PC-3 (cell line): ENCODE data around the gene GLT8D1. TPM values are rescaled to one million over a fixed set of nuclear protein-coding genes. Genes with fewer than 3 reads are reported as not detected.

Source experiments
- ATAC-seq: fragments of 200-7000 bp; cut with Tn5 transposase; 2 replicates; pipeline ENCODE4 v1.9.1; 2020; ENCODE audit warnings: mild to moderate bottlenecking, moderate library complexity
- BruUV-seq: library from RNA; stranded (reverse); fragments of 400-500 nt; replicated peaks from 2 replicates; lab custom pipeline; 2021; lab: Mats Ljungman, UMichigan
- CTCF ChIA-PET: fragments of 300-600 bp; sonication (Branson Sonifier 250); formaldehyde crosslinking; loops from one replicate; lab custom pipeline; 2022; ENCODE audit warnings: antibody characterized with exemption; lab: Charles Lee
- POLR2A ChIA-PET: fragments of 300-600 bp; sonication (Branson Sonifier 250); formaldehyde crosslinking; loops from one replicate; lab custom pipeline; 2022; ENCODE audit warnings: antibody characterized with exemption; ENCODE audit not compliant: unreplicated experiment; lab: Charles Lee
- DNase-seq: peaks from one replicate; pipeline ENCODE4 v3.0.0-alpha.2; 2015
- H2AFZ ChIP-seq: fragments of 300-600 bp; sonication (generic); 2 replicates; pipeline ENCODE4 v1.6.0; 2016; ENCODE audit warnings: antibody characterized with exemption, low read length
- H3F3A ChIP-seq: fragments of 300-600 bp; sonication (generic); one replicate; pipeline ENCODE4 v1.6.0; 2017; ENCODE audit warnings: antibody characterized with exemption, low read length, control low read depth, mild to moderate bottlenecking; ENCODE audit not compliant: unreplicated experiment
- H3K27ac ChIP-seq: fragments of 300-600 bp; sonication (generic); 2 replicates; pipeline ENCODE4 v1.5.1; 2016; ENCODE audit warnings: mild to moderate bottlenecking, low read length
- H3K27me3 ChIP-seq: fragments of 300-600 bp; sonication (generic); 2 replicates; pipeline ENCODE4 v1.6.1; 2016; ENCODE audit warnings: low read length, mixed read lengths
- H3K36me3 ChIP-seq: fragments of 300-600 bp; sonication (generic); 2 replicates; pipeline ENCODE4 v1.6.1; 2016; ENCODE audit warnings: low read depth, mixed run types, low read length, mixed read lengths
- H3K4me1 ChIP-seq: fragments of 300-600 bp; sonication (generic); 2 replicates; pipeline ENCODE4 v1.5.1; 2016; ENCODE audit warnings: low read length; ENCODE audit not compliant: insufficient read depth
- H3K4me2 ChIP-seq: fragments of 300-600 bp; sonication (generic); 2 replicates; pipeline ENCODE4 v1.6.0; 2016; ENCODE audit warnings: low read length
- H3K4me3 ChIP-seq: fragments of 300-600 bp; sonication (generic); 2 replicates; pipeline ENCODE4 v1.5.1; 2016; ENCODE audit warnings: mild to moderate bottlenecking, low read length, mixed read lengths
- H3K79me2 ChIP-seq: fragments of 300-600 bp; sonication (generic); 2 replicates; pipeline ENCODE4 v1.6.1; 2017; ENCODE audit warnings: low read length, mixed read lengths
- H3K9ac ChIP-seq: fragments of 300-600 bp; sonication (generic); 2 replicates; pipeline ENCODE4 v1.6.0; 2016; ENCODE audit warnings: mild to moderate bottlenecking, low read length
- H3K9me2 ChIP-seq: fragments of 300-600 bp; sonication (generic); replicated peaks from 2 replicates; pipeline ENCODE4 v1.6.1; 2016; ENCODE audit warnings: mixed run types, low read length, mixed read lengths
- H3K9me3 ChIP-seq: fragments of 300-600 bp; sonication (generic); 2 replicates; pipeline ENCODE4 v1.6.1; 2016; ENCODE audit warnings: low read length, mixed read lengths
- H4K20me1 ChIP-seq: fragments of 300-600 bp; sonication (generic); 2 replicates; pipeline ENCODE4 v1.6.1; 2016; ENCODE audit warnings: low read length, mixed read lengths
- CTCF ChIP-seq: fragments of 300-600 bp; sonication (generic); conservative IDR thresholded peaks from 2 replicates; pipeline ENCODE4 v1.5.1; 2017; ENCODE audit warnings: antibody characterized with exemption, low read depth, mild to moderate bottlenecking, low read length
- EZH2 ChIP-seq: fragments of 300-600 bp; sonication (generic); IDR thresholded peaks from one replicate; pipeline ENCODE4 v1.6.1; 2017; ENCODE audit warnings: antibody characterized with exemption, mild to moderate bottlenecking, low read length; ENCODE audit not compliant: unreplicated experiment
- EZH2phosphoT487 ChIP-seq: fragments of 300-600 bp; sonication (generic); IDR thresholded peaks from 2 replicates; pipeline ENCODE4 v1.6.1; 2018; ENCODE audit warnings: mild to moderate bottlenecking, antibody characterized with exemption, low read length, borderline replicate concordance
- intact Hi-C: fragments of 100-400 bp; cut with micrococcal nuclease; formaldehyde crosslinking; loops from 2 replicates; pipeline ENCODE4 v1.9.0; 2023
- total RNA-seq: library from RNA; depleted of rRNA; stranded (reverse); fragments of >200 nt; gene quantifications from 2 replicates; pipeline ENCODE4 v1.2.3, GENCODE V29; 2014

The GLT8D1 gene
- total RNA-seq, 1 experiment from 2014 or later: 70.2 TPM

- ATAC-seq (no peak), DNase-seq (no peak)
- H3K9me3 ChIP-seq: no peaks in the 10 kb centered on the region
- H3K9ac ChIP-seq: no peak overlapping the region
- no peak overlapping the region for H3K4me3 ChIP-seq
- no peaks in the 10 kb centered on the region for H4K20me1 ChIP-seq
- TF ChIP-seq CTCF (no peak), EZH2phosphoT487 (no peak), EZH2 (no peak)
- POLR2A ChIA-PET: no interaction called here
- H3K9me2 ChIP-seq: no peaks in the 10 kb centered on the region
- no peaks in the 10 kb centered on the region for H3K27me3 ChIP-seq
- intact Hi-C loops: no loop called here
- H3K36me3 ChIP-seq: peaks cover 29% of the 10 kb centered on the region; the same call in 1 of the 2 replicates
- no TSS peak for BruUV-seq
- CTCF ChIA-PET: no interaction called here
- H3K27ac ChIP-seq: no peak overlapping the region
- no peaks in the 10 kb centered on the region for H3F3A ChIP-seq
- no peak overlapping the region for H3K4me2 ChIP-seq
- H2AFZ ChIP-seq: no peak overlapping the region
- H3K79me2 ChIP-seq: no peaks in the 10 kb centered on the region
- no peaks in the 10 kb centered on the region for H3K4me1 ChIP-seq
Observed at GRCh38 chr3:52724511-52724910, 18.9 kb upstream of the GLT8D1 start.

GRCh38 chr3:52723935-52724334, 18.3 kb upstream of the GLT8D1 start:
- POLR2A ChIA-PET: no interaction called here
- TF ChIP-seq CTCF (no peak), EZH2 (no peak), EZH2phosphoT487 (no peak)
- H3K79me2 ChIP-seq: no peaks in the 10 kb centered on the region
- peaks cover 28% of the 10 kb centered on the region; the same call in 1 of the 2 replicates for H3K36me3 ChIP-seq
- H2AFZ ChIP-seq: no peak overlapping the region
- H3K9ac ChIP-seq: no peak overlapping the region
- intact Hi-C loops: no loop called here
- no peak overlapping the region for H3K4me2 ChIP-seq
- no peak overlapping the region for H3K27ac ChIP-seq
- no peak overlapping the region for H3K4me3 ChIP-seq
- no peak for DNase-seq
- no peaks in the 10 kb centered on the region for H3F3A ChIP-seq
- CTCF ChIA-PET: no interaction called here
- no TSS peak for BruUV-seq
- H3K9me2 ChIP-seq: no peaks in the 10 kb centered on the region
- H3K27me3 ChIP-seq: no peaks in the 10 kb centered on the region
- no peak for ATAC-seq
- H4K20me1 ChIP-seq: no peaks in the 10 kb centered on the region
- no peaks in the 10 kb centered on the region for H3K9me3 ChIP-seq
- no peaks in the 10 kb centered on the region for H3K4me1 ChIP-seq

GRCh38 chr3:52722491-52722890, 16.9 kb upstream of the GLT8D1 start:
- POLR2A ChIA-PET: no interaction called here
- Histone ChIP-seq H3K4me2 (no peak overlapping the region), H3K27me3 (no peaks in the 10 kb centered on the region), H3K4me1 (no peaks in the 10 kb centered on the region), H3K9ac (no peak overlapping the region), H3K9me3 (no peaks in the 10 kb centered on the region), H3K36me3 (peaks cover 19% of the 10 kb centered on the region; the same call in 1 of the 2 replicates), H3F3A (no peaks in the 10 kb centered on the region), H4K20me1 (no peaks in the 10 kb centered on the region), H3K27ac (no peak overlapping the region), H3K79me2 (no peaks in the 10 kb centered on the region), H3K9me2 (no peaks in the 10 kb centered on the region), H3K4me3 (no peak overlapping the region), H2AFZ (no peak overlapping the region)
- TF ChIP-seq EZH2: no peak
- no peak for TF ChIP-seq CTCF
- TF ChIP-seq EZH2phosphoT487: no peak
- DNase-seq: no peak
- no peak for ATAC-seq
- intact Hi-C loops: no loop called here
- CTCF ChIA-PET: no interaction called here
- no TSS peak for BruUV-seq
